Measurements from ENCODE around the gene FOSL1. TPM values are rescaled to one million over a fixed set of nuclear protein-coding genes. Genes with fewer than 3 reads are reported as not detected.

FOSL1 gene
- total RNA-seq, 1 experiment from 2014 or later, result 58.8 TPM

- POLR2A ChIA-PET (ENCODE audit: unreplicated experiment), result interaction anchor here (0.6 kb wide), 1 partner anchor 8 kb away, joined by 5 read pairs; no protein-coding TSS in a partner anchor
- H3K36me3 ChIP-seq (ENCODE audit: low read depth), result peaks cover 18% of the 10 kb centered on the region; the same call in 1 of the 2 replicates
- intact Hi-C loops (cut with micrococcal nuclease; ENCODE audit: unreplicated experiment), result loop anchor here (10.0 kb wide), 1 partner anchor 182 kb away; no protein-coding TSS in a partner anchor
These were observed 17.8 kb downstream of the FOSL1 start for GRCh38 chr11:65882120-65883057.

GRCh38 chr11:65880844-65881421, 19.3 kb downstream of the FOSL1 start:
- no TSS peak for BruUV-seq (replicated peaks)
- H3K4me3 ChIP-seq, result no peak overlapping the region
- TF ChIP-seq EZH2 (IDR thresholded peaks at IDR 0.05; ENCODE audit: low read depth), result no peak
- no peak for TF ChIP-seq CTCF (conservative IDR thresholded peaks at IDR 0.05)
- no peaks in the 10 kb centered on the region for H3K4me1 ChIP-seq (replicated peaks; ENCODE audit: insufficient read depth)
- intact Hi-C loops (cut with micrococcal nuclease; ENCODE audit: unreplicated experiment), result loop anchor here (10.0 kb wide), 1 partner anchor 184 kb away; no protein-coding TSS in a partner anchor
- no peaks in the 10 kb centered on the region for H3K9me2 ChIP-seq (ENCODE audit: insufficient read depth)
- POLR2A ChIA-PET (ENCODE audit: unreplicated experiment), result no interaction called here
- H3K36me3 ChIP-seq (ENCODE audit: low read depth), result 0 out of 2 replicates have a peak, but pooled peaks cover 11% of the 10 kb centered on the region
- CTCF ChIA-PET, result interaction anchor here (1.0 kb wide), 1 partner anchor 20 kb away, joined by 4 read pairs; no protein-coding TSS in a partner anchor
- H3K27me3 ChIP-seq (ENCODE audit: insufficient read depth, low read depth), result no peaks in the 10 kb centered on the region
- no peak for DNase-seq
- no peaks in the 10 kb centered on the region for H3K9me3 ChIP-seq (ENCODE audit: insufficient read depth, low read depth)
- no peak overlapping the region for H2AFZ ChIP-seq
- no peak overlapping the region for H3K27ac ChIP-seq
- H3F3A ChIP-seq (ENCODE audit: insufficient read depth, low read depth), result peaks cover 10% of the 10 kb centered on the region; the same call in 1 of the 2 replicates
- H4K20me1 ChIP-seq (ENCODE audit: insufficient read depth), result no peaks in the 10 kb centered on the region
- no peak overlapping the region for H3K4me2 ChIP-seq
- no peaks in the 10 kb centered on the region; the same call in 1 of the 2 replicates for H3K79me2 ChIP-seq (ENCODE audit: low read depth)

More at GRCh38 chr11:65882120-65883057, 17.8 kb downstream of the FOSL1 start:
- no peaks in the 10 kb centered on the region for H3K9me3 ChIP-seq (ENCODE audit: insufficient read depth, low read depth)
- H3K27ac ChIP-seq, result no peak overlapping the region
- H3K27me3 ChIP-seq (ENCODE audit: insufficient read depth, low read depth), result no peaks in the 10 kb centered on the region
- H2AFZ ChIP-seq, result no peak overlapping the region
- TF ChIP-seq EZH2 (IDR thresholded peaks at IDR 0.05; ENCODE audit: low read depth), result no peak
- TF ChIP-seq CTCF (conservative IDR thresholded peaks at IDR 0.05), result no peak
- DNase-seq, result no peak
- peaks cover 23% of the 10 kb centered on the region; the same call in 1 of the 2 replicates for H3F3A ChIP-seq (ENCODE audit: insufficient read depth, low read depth)
- peaks cover 10% of the 10 kb centered on the region; the same call in 1 of the 2 replicates for H3K4me1 ChIP-seq (replicated peaks; ENCODE audit: insufficient read depth)
- H3K9me2 ChIP-seq (ENCODE audit: insufficient read depth), result no peaks in the 10 kb centered on the region
- no peak overlapping the region for H3K4me2 ChIP-seq
- peaks cover 11% of the 10 kb centered on the region for H3K79me2 ChIP-seq (ENCODE audit: low read depth)
- CTCF ChIA-PET, result interaction anchor here (0.7 to 1.1 kb wide), 2 partner anchors 109 to 216 kb away, joined by 3 read pairs; no protein-coding TSS in a partner anchor
- no peaks in the 10 kb centered on the region for H4K20me1 ChIP-seq (ENCODE audit: insufficient read depth)
- no TSS peak for BruUV-seq (replicated peaks)
- H3K4me3 ChIP-seq, result no peak overlapping the region

- intact Hi-C loops (cut with micrococcal nuclease; ENCODE audit: unreplicated experiment), result loop anchor here (10.0 kb wide), 1 partner anchor 185 kb away; no protein-coding TSS in a partner anchor
- H4K20me1 ChIP-seq (ENCODE audit: insufficient read depth), result no peaks in the 10 kb centered on the region
- H3K36me3 ChIP-seq (ENCODE audit: low read depth), result 0 out of 2 replicates have a peak, but pooled peaks cover 11% of the 10 kb centered on the region
- H3K4me1 ChIP-seq (replicated peaks; ENCODE audit: insufficient read depth), result no peaks in the 10 kb centered on the region
- no peak overlapping the region for H3K27ac ChIP-seq
- peaks cover 6% of the 10 kb centered on the region; the same call in 1 of the 2 replicates for H3F3A ChIP-seq (ENCODE audit: insufficient read depth, low read depth)
- no peaks in the 10 kb centered on the region for H3K9me2 ChIP-seq (ENCODE audit: insufficient read depth)
- no peak overlapping the region for H3K4me3 ChIP-seq
- DNase-seq, result no peak
- no peaks in the 10 kb centered on the region for H3K9me3 ChIP-seq (ENCODE audit: insufficient read depth, low read depth)
- no peak overlapping the region for H3K4me2 ChIP-seq
- no peak overlapping the region for H2AFZ ChIP-seq
- ChIA-PET CTCF (interaction anchor here (1.0 kb wide), 1 partner anchor 19 kb away, joined by 4 read pairs; no protein-coding TSS in a partner anchor), POLR2A (ENCODE audit: unreplicated experiment) (interaction anchor here (0.6 kb wide), 1 partner anchor 40 kb away, joined by 4 read pairs; no protein-coding TSS in a partner anchor)
- H3K27me3 ChIP-seq (ENCODE audit: insufficient read depth, low read depth), result no peaks in the 10 kb centered on the region
- TF ChIP-seq CTCF (conservative IDR thresholded peaks at IDR 0.05) (no peak), EZH2 (IDR thresholded peaks at IDR 0.05; ENCODE audit: low read depth) (no peak)
- H3K79me2 ChIP-seq (ENCODE audit: low read depth), result no peaks in the 10 kb centered on the region; the same call in 1 of the 2 replicates
- no TSS peak for BruUV-seq (replicated peaks)
These were observed 20.2 kb downstream of the FOSL1 start for GRCh38 chr11:65880027-65880426.
